Astrocyte of the hippocampus (primary cell): ENCODE measurements around the gene PHF2.

Source experiments
- DNase-seq: peaks from one replicate; pipeline ENCODE4 v3.0.0; 2011; ENCODE audit warnings: low read depth, low spot score

The PHF2 gene

GRCh38 chr9:93701494-93702218 lies 125.3 kb downstream of the PHF2 start:
- DNase-seq = no peak

GRCh38 chr9:93702261-93702660 lies 125.9 kb downstream of the PHF2 start:
- DNase-seq = no peak

- DNase-seq = no peak
Observed at GRCh38 chr9:93708289-93708986, 132.1 kb downstream of the PHF2 start.

- DNase-seq = no peak
Observed at GRCh38 chr9:93708987-93709302, 132.6 kb downstream of the PHF2 start.

GRCh38 chr9:93709600-93710369 lies 133.4 kb downstream of the PHF2 start:
- no peak for DNase-seq

- DNase-seq = no peak
Observed at GRCh38 chr9:93710370-93710723, 134.0 kb downstream of the PHF2 start.

- no peak for DNase-seq
Observed at GRCh38 chr9:93711002-93711401, 134.6 kb downstream of the PHF2 start.

- no peak for DNase-seq
Observed at GRCh38 chr9:93712896-93713295, 136.5 kb downstream of the PHF2 start.

GRCh38 chr9:93713716-93714115 lies 137.3 kb downstream of the PHF2 start:
- no peak for DNase-seq

- no peak for DNase-seq
Observed at GRCh38 chr9:93721417-93721965, 145.1 kb downstream of the PHF2 start.

GRCh38 chr9:93724852-93725251 lies 148.5 kb downstream of the PHF2 start:
- DNase-seq = no peak

GRCh38 chr9:93725382-93725781 lies 149.0 kb downstream of the PHF2 start:
- DNase-seq = no peak

- no peak for DNase-seq
Observed at GRCh38 chr9:93726147-93726546, 149.8 kb downstream of the PHF2 start.
